ENCODE measurements around the gene BCAP31.
A peak's percentile ranks its signal among the peaks of the same experiment; 100 is the strongest.

The BCAP31 gene

GRCh38 chrX:153669901-153670731 is 54.1 kb downstream of the BCAP31 start:
- TF ChIP-seq, protein P1, sequence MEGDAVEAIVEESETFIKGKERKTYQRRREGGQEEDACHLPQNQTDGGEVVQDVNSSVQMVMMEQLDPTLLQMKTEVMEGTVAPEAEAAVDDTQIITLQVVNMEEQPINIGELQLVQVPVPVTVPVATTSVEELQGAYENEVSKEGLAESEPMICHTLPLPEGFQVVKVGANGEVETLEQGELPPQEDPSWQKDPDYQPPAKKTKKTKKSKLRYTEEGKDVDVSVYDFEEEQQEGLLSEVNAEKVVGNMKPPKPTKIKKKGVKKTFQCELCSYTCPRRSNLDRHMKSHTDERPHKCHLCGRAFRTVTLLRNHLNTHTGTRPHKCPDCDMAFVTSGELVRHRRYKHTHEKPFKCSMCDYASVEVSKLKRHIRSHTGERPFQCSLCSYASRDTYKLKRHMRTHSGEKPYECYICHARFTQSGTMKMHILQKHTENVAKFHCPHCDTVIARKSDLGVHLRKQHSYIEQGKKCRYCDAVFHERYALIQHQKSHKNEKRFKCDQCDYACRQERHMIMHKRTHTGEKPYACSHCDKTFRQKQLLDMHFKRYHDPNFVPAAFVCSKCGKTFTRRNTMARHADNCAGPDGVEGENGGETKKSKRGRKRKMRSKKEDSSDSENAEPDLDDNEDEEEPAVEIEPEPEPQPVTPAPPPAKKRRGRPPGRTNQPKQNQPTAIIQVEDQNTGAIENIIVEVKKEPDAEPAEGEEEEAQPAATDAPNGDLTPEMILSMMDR (conservative IDR thresholded peaks at IDR 0.05; ENCODE audit: low read length): no peak
- no peak for DNase-seq (ENCODE audit: low read depth)

DNA sequence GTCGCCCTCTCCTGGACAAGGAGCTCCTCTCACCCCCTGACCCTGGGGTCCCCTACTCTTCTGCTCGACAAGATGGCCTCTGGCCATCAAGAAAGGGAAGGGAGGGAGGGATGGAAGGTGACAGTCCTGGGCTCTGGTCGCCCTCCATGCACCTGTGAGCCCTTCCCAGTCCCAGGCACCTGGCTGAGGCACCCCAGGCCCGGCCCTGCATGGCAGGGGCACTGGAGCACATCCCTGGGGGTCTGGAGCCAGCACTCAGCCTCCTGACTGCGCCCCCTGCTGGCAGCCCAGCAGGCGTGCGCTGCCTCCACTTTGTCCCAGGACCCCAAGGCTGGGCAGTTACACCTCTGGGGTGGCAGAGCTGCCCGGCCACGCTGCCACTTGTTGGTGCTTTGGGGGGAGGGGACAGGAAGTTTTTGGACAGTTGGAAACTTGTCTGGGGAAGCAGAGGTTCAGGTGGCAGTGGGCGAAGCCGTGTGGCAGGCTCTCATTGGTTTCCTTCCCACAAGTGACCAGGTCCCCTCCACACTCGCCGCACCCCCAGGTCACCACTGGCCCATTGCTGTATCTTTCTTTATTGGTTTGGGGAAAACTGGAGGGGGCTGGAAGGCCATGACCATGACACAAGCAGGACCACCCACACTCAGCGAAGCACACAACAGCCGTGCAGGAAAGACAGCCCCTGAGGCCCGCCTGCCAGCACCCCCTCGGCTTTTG is 54.9 kb downstream of the BCAP31 start:
- DNase-seq (ENCODE audit: low read depth): no peak
- H3K4me3 ChIP-seq (ENCODE audit: low read length): no peak overlapping the region
- TF ChIP-seq, protein P1 (conservative IDR thresholded peaks at IDR 0.05; ENCODE audit: low read length): peak; percentile 57

More at GRCh38 chrX:153669901-153670731, 54.1 kb downstream of the BCAP31 start:
- no peak overlapping the region for H3K4me3 ChIP-seq (ENCODE audit: low read length)

- TF ChIP-seq, protein P1 (conservative IDR thresholded peaks at IDR 0.05; ENCODE audit: low read length): no peak
- no peak overlapping the region for H3K4me3 ChIP-seq (ENCODE audit: low read length)
Observed at GRCh38 chrX:153668423-153669173, 55.6 kb downstream of the BCAP31 start.

DNA sequence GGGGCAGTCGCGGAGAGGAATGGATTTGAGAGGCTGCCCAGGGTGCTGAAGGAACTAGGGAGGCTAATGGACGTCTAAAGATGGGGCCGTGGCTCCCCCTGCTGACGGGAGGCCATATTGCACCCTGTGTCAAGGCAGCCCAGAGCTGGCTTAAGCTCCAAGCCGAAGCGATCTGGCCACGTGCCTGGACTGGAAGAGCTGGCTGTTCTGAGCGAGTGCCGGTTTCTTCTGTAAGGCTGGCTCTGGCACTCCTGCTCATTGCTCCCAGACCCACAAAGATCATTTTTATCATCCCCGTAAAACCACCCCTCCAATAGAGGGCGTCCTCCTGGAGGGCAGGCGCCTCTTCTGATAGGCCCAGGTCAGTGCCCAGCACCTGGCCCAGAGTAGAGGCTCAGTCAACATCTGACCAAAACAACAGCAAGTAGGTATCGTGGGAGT is 56.2 kb downstream of the BCAP31 start:
- TF ChIP-seq, protein P1 (conservative IDR thresholded peaks at IDR 0.05; ENCODE audit: low read length): peak; percentile 63
- peak; percentile 66 for DNase-seq (ENCODE audit: low read depth)
- peak overlapping the region; percentile 33; the same call in 1 of the 2 replicates for H3K4me3 ChIP-seq (ENCODE audit: low read length)

More at GRCh38 chrX:153668423-153669173, 55.6 kb downstream of the BCAP31 start:
- no peak for DNase-seq (ENCODE audit: low read depth)

DNA sequence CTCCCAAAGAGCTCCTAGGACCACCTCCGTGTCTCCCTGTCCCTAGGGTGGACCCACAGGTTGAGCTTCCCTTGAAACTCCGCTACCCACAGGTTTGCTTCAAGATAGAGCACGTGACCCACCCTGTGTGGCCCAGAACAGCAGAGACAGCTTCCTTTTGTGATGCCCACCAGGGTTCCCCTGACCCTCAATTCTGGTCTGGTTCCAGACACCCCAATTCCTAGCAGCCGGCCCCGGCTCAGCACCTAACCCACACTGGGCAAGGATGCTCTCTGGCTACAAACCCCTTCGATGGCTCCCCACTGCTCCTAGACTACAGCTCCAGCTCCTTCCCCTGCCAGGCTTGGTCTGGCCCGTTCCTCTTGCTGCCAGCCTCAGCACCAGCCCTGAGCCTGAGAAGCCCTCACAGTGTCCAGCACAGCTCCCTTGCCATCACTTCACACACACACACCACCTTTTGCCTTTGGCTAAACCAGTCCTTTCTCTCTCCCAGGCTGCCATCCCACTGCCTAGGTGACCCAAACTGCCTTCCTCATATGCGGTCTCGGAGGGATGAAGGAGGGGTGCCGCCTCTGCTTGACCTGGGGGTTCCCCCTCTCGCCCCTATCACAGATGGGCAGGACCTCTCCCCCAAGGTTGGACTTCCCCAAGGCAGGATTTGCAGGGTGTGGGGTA is 56.8 kb downstream of the BCAP31 start:
- DNase-seq (ENCODE audit: low read depth): no peak
- peak overlapping the region; percentile 33; the same call in 1 of the 2 replicates for H3K4me3 ChIP-seq (ENCODE audit: low read length)
- TF ChIP-seq, protein P1 (conservative IDR thresholded peaks at IDR 0.05; ENCODE audit: low read length): no peak

GRCh38 chrX:153665726-153666306 is 58.4 kb downstream of the BCAP31 start:
- no peak for DNase-seq (ENCODE audit: low read depth)
- no peak overlapping the region for H3K4me3 ChIP-seq (ENCODE audit: low read length)
- TF ChIP-seq, protein P1 (conservative IDR thresholded peaks at IDR 0.05; ENCODE audit: low read length): no peak
